ENCODE measurements around the gene RAD21L1.
"Not testable (repeated sequence)": the region's sequence is repeated elsewhere in the genome, so short reads cannot be mapped to it uniquely, and the experiment has no call there.

RAD21L1 gene

GRCh38 chr20:1214838-1215261, 11.0 kb upstream of the RAD21L1 start:
- peaks cover 7% of the 10 kb centered on the region for H3K27me3 ChIP-seq (ENCODE audit: insufficient read depth, insufficient read length)
- no peak for DNase-seq (ENCODE audit: low read depth, low spot score)
- no peaks in the 10 kb centered on the region for H3K4me1 ChIP-seq (ENCODE audit: insufficient read depth, insufficient read length)
- H3K4me3 ChIP-seq (ENCODE audit: insufficient read length, low read depth): no peak overlapping the region
- H3K9ac ChIP-seq (ENCODE audit: insufficient read length, low read depth): no peak overlapping the region
- TF ChIP-seq YY1 (IDR thresholded peaks at IDR 0.05; ENCODE audit: insufficient read depth, insufficient read length) (no peak), ZNF274 (IDR thresholded peaks at IDR 0.05; ENCODE audit: low read depth, low read length) (no peak)
- no peaks in the 10 kb centered on the region for H3K36me3 ChIP-seq (ENCODE audit: insufficient read depth, insufficient read length, low read length)
- H3K9me3 ChIP-seq (ENCODE audit: insufficient read depth, low read length): no peaks in the 10 kb centered on the region

- Histone ChIP-seq H3K4me1 (ENCODE audit: insufficient read depth, insufficient read length) (no peaks in the 10 kb centered on the region), H3K4me3 (ENCODE audit: insufficient read length, low read depth) (no peak overlapping the region), H3K9ac (ENCODE audit: insufficient read length, low read depth) (no peak overlapping the region), H3K36me3 (ENCODE audit: insufficient read depth, insufficient read length, low read length) (no peaks in the 10 kb centered on the region), H3K9me3 (ENCODE audit: insufficient read depth, low read length) (no peaks in the 10 kb centered on the region), H3K27me3 (ENCODE audit: insufficient read depth, insufficient read length) (peaks cover 7% of the 10 kb centered on the region)
- DNase-seq (ENCODE audit: low read depth, low spot score): no peak
- TF ChIP-seq SUZ12 (IDR thresholded peaks at IDR 0.05; ENCODE audit: extremely low read depth, insufficient read depth, insufficient read length): no peak
- TF ChIP-seq ZNF274 (IDR thresholded peaks at IDR 0.05; ENCODE audit: low read depth, low read length): no peak
- no peak for TF ChIP-seq YY1 (IDR thresholded peaks at IDR 0.05; ENCODE audit: insufficient read depth, insufficient read length)
Measured at GRCh38 chr20:1215386-1216170, 10.3 kb upstream of the RAD21L1 start.

GRCh38 chr20:1216527-1217427, 9.1 kb upstream of the RAD21L1 start:
- DNase-seq (ENCODE audit: low read depth, low spot score); H3K27me3 ChIP-seq (ENCODE audit: insufficient read depth, insufficient read length); H3K9ac ChIP-seq (ENCODE audit: insufficient read length, low read depth); H3K4me3 ChIP-seq (ENCODE audit: insufficient read length, low read depth); H3K36me3 ChIP-seq (ENCODE audit: insufficient read depth, insufficient read length, low read length); H3K9me3 ChIP-seq (ENCODE audit: insufficient read depth, low read length); H3K4me1 ChIP-seq (ENCODE audit: insufficient read depth, insufficient read length): not testable (repeated sequence)

- H3K4me3 ChIP-seq (ENCODE audit: insufficient read length, low read depth): not testable (repeated sequence)
Measured at GRCh38 chr20:1222750-1223149, 3.1 kb upstream of the RAD21L1 start.

GRCh38 chr20:1224205-1224890, 1.5 kb upstream of the RAD21L1 start:
- no peaks in the 10 kb centered on the region for H3K9me3 ChIP-seq (ENCODE audit: insufficient read depth, low read length)
- no peak for TF ChIP-seq ZNF274 (IDR thresholded peaks at IDR 0.05; ENCODE audit: low read depth, low read length)
- no peak for TF ChIP-seq SUZ12 (IDR thresholded peaks at IDR 0.05; ENCODE audit: extremely low read depth, insufficient read depth, insufficient read length)
- TF ChIP-seq YY1 (IDR thresholded peaks at IDR 0.05; ENCODE audit: insufficient read depth, insufficient read length): no peak
- no peak overlapping the region for H3K4me3 ChIP-seq (ENCODE audit: insufficient read length, low read depth)
- peaks cover 34% of the 10 kb centered on the region for H3K27me3 ChIP-seq (ENCODE audit: insufficient read depth, insufficient read length)
- H3K36me3 ChIP-seq (ENCODE audit: insufficient read depth, insufficient read length, low read length): no peaks in the 10 kb centered on the region
- no peaks in the 10 kb centered on the region for H3K4me1 ChIP-seq (ENCODE audit: insufficient read depth, insufficient read length)
- H3K9ac ChIP-seq (ENCODE audit: insufficient read length, low read depth): no peak overlapping the region
- no peak for DNase-seq (ENCODE audit: low read depth, low spot score)

More at GRCh38 chr20:1222750-1223149, 3.1 kb upstream of the RAD21L1 start:
- not testable (repeated sequence) for H3K36me3 ChIP-seq (ENCODE audit: insufficient read depth, insufficient read length, low read length); H3K9me3 ChIP-seq (ENCODE audit: insufficient read depth, low read length); DNase-seq (ENCODE audit: low read depth, low spot score); H3K4me1 ChIP-seq (ENCODE audit: insufficient read depth, insufficient read length); H3K9ac ChIP-seq (ENCODE audit: insufficient read length, low read depth)
- H3K27me3 ChIP-seq (ENCODE audit: insufficient read depth, insufficient read length): peaks cover 21% of the 10 kb centered on the region

- no peaks in the 10 kb centered on the region for H3K9me3 ChIP-seq (ENCODE audit: insufficient read depth, low read length)
- peak; percentile 63 for DNase-seq (ENCODE audit: low read depth, low spot score)
- no peaks in the 10 kb centered on the region for H3K4me1 ChIP-seq (ENCODE audit: insufficient read depth, insufficient read length)
- TF ChIP-seq ZNF274 (IDR thresholded peaks at IDR 0.05; ENCODE audit: low read depth, low read length) (no peak), YY1 (IDR thresholded peaks at IDR 0.05; ENCODE audit: insufficient read depth, insufficient read length) (no peak), SUZ12 (IDR thresholded peaks at IDR 0.05; ENCODE audit: extremely low read depth, insufficient read depth, insufficient read length) (no peak)
- H3K27me3 ChIP-seq (ENCODE audit: insufficient read depth, insufficient read length): peaks cover 34% of the 10 kb centered on the region
- peak overlapping the region; percentile 58 for H3K4me3 ChIP-seq (ENCODE audit: insufficient read length, low read depth)
- no peaks in the 10 kb centered on the region for H3K36me3 ChIP-seq (ENCODE audit: insufficient read depth, insufficient read length, low read length)
- peak overlapping the region; percentile 70 for H3K9ac ChIP-seq (ENCODE audit: insufficient read length, low read depth)
Measured at GRCh38 chr20:1225263-1225782, 521 bp upstream of the RAD21L1 start.

GRCh38 chr20:1229541-1229940, 3.7 kb downstream of the RAD21L1 start:
- H3K4me3 ChIP-seq (ENCODE audit: insufficient read length, low read depth): no peak overlapping the region
- peaks cover 29% of the 10 kb centered on the region for H3K27me3 ChIP-seq (ENCODE audit: insufficient read depth, insufficient read length)
- no peaks in the 10 kb centered on the region for H3K4me1 ChIP-seq (ENCODE audit: insufficient read depth, insufficient read length)
- DNase-seq (ENCODE audit: low read depth, low spot score): no peak
- H3K36me3 ChIP-seq (ENCODE audit: insufficient read depth, insufficient read length, low read length): no peaks in the 10 kb centered on the region
- no peaks in the 10 kb centered on the region for H3K9me3 ChIP-seq (ENCODE audit: insufficient read depth, low read length)
- TF ChIP-seq SUZ12 (IDR thresholded peaks at IDR 0.05; ENCODE audit: extremely low read depth, insufficient read depth, insufficient read length) (no peak), YY1 (IDR thresholded peaks at IDR 0.05; ENCODE audit: insufficient read depth, insufficient read length) (no peak), ZNF274 (IDR thresholded peaks at IDR 0.05; ENCODE audit: low read depth, low read length) (no peak)
- no peak overlapping the region for H3K9ac ChIP-seq (ENCODE audit: insufficient read length, low read depth)

Data from NT2/D1 (cell line).